DMS79 (cell line): ENCODE measurements around the gene JAZF1.

Experiments
- DNase-seq: peaks from one replicate; lab custom pipeline; 2025; lab: John Stamatoyannopoulos, UW

The JAZF1 gene

DNA sequence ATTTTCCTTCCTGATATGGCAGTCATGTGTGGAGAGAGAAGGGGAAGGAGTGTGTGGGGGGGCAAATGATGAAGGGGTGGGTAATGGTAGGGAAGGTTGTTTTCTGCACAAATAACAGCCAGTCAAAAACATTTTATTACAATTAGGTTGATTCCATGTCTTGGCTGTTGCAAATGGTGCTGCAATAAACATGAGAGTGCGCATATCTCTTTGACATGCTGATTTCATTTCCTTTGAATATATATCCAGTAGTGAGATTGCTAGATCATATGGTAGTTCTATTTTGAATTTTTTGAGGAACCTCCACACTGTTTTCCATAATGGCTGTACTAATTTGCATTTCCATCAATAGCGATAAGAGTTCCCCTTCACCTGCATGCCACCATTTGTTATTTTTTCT lies 10.6 kb upstream of the JAZF1 start:
- DNase-seq, result no peak

DNA sequence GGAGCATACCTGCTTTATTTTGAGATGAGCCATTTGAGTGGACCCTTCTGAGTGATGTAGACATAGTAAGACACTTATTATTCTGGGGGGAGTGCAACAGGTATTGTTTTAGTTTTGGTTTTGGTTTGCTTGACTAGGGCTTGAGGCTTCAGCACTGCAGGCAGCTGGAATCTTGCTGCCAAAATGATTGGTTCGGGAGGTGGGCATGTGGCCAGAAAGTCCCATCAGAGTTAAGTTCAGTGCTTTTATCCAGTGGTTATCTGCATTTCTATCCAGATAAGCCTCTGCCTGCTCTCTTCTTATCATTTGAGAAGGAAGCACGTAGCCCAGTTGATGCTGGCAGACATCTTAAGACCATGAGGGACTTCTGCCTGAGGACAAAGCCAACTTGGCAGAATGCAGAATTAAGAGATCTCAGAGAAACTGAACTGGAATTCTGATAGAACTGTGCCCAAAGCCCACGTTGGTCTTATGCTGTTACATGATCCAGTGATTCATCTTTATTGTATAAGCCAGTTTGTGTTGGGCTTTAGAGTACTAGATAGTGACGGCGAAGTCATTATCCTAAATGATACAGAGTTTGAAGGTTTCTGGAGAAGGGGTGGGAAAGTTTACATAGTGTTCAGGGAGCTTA lies 9.6 kb upstream of the JAZF1 start:
- no peak for DNase-seq

DNA sequence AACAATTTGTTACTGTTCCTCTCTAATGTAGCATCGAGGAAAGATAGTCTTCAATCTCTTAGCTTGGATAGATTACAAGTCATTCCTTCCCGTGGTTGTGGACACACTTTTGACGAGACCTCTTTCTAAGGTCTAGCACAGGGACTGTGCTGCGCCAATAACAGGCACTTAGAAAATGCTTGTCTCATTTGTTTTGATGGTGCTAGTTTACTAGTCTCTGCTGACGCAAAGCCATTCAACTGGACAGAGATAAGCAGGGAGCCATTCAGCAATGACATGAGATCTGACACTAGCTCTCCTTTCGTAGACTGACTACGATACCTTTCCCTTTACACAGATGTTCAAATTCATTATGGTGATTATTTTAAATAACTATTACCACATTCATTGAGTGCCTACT lies 6.4 kb upstream of the JAZF1 start:
- DNase-seq, result no peak

DNA sequence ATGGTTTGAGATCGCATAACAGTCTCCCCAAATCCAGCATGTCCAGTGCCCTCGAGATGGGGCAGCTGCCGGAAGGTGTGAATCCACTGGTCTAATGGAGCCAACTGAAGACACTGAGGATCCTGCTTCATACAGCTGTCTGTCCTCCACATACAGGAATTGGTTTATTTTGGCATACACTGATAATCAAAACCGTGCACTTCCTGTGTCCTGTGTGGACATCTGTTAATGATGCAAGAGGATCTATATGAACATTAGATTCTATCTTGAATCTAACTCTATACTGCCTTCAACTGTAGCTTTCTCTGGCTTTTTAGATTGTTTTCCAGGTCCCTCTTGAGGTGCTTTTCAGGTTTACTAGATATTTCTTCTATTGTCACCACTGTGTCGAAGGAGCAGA lies 3.0 kb upstream of the JAZF1 start:
- DNase-seq, result no peak

DNA sequence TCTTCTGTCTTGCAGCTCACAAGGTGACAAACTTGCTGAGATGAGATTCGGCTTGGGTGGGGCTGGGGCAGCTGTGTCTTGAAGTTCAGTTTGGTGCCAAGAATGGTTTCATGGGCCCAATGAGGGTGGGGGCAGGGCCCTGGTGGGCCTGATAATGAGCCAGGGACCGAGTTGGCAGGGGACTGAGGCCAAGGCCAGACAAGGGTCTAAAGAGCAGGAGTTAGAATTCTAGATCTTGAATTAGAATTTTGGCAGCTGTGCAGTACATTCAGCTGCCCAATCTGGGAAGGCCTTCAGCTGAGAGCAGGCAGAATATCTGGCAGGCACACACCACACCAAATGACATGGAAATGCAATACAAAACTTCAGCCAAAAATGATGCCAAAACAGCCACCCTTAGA lies 1.5 kb upstream of the JAZF1 start:
- DNase-seq, result no peak

DNA sequence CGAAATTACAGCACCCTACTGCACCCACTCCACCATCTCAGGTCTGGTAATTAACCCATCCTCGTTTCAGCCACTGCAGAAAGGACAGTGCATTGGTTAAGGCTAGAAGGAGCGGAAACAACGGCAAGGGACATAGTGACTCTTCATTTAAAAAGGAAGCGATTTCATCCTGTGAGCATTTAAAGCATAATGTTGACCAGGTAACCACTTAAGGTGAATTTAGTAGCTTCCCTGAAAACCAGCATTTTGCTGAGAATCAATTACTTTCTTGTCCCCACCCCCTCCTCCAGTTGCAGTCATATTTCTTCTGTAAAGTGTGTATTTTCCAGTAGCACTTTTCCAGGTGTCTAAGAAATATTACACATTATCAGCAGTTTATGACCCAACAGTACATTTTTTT lies 821 bp upstream of the JAZF1 start:
- no peak for DNase-seq

DNA sequence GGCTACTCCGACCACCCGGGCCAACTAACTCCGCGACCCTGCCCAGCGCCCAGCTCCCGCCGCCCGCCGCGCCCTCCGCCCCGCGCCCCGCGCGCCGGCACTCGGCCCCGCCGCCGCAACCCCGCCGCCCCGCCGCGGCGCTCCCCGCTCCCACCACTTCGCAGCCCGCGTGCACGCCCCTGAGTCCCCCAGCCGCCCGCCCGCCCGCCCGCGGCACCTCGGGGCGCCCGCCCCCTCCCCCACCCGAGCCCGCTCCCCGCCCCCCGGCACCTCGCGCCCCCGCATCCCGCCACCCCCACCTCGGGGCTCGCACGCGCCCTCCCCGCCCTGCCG lies 598 bp downstream of the JAZF1 start:
- no peak for DNase-seq

DNA sequence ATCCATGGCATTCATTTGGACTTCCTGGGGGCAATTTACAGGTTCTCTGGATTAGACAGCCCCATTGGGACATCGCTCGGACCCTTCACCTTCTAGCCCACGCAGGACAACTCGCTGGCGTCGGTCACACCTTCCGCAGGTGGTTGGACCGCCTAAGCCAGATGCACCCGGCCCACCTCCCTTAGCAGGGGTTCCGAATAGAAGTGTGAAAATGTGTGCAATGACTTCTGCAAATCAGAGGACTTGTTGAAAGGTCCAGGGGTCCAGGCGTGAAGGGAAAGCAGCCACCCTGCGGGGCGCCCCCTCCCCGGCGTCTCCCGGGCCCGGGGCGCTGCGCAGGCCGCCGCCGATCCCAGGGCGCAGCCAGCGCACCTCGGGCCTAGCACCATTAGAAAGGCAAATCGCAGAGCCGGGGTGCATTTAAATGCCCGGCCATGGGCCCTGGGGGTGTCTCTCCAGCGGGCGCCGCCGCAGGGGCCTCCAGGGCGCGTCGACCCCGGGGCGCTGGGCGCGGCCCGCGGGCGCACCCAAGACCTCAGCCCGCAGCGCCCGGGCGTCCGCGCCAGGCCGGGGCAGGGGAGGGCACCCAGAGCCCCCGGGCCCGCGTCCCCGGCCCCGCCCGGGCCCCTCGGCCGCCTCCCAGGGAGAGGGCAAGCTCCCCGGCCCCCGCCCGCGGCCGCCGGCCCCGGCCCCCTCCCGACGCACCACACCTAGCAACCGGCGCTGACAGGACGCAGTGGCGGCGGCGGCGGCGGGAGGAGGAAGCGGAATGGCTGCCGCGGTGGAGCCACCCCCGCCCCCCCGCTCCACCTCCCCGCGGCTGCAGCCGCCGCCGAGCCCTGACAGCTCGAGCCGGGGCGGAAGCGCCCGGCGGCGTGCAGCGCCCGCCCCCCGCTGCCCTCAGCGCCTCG lies 1.2 kb downstream of the JAZF1 start:
- no peak for DNase-seq

DNA sequence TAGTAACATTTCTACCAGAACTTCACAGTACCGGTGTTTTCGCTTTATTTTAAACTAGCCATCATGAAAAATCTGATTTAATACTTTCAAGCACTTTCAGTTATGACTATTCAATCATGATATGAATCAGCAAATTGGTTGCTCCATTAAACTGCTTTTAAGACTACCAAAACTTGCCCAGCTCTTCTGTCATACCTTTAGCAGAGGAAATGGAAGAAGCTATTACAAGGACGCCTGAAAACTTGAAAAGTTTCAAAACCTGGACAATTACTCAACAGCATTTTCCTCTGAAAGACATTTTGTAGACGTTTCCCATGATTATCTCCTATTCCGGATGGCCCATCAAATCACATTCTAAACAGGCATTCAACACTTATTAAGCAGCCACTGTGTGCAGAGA lies 2.0 kb downstream of the JAZF1 start:
- no peak for DNase-seq

DNA sequence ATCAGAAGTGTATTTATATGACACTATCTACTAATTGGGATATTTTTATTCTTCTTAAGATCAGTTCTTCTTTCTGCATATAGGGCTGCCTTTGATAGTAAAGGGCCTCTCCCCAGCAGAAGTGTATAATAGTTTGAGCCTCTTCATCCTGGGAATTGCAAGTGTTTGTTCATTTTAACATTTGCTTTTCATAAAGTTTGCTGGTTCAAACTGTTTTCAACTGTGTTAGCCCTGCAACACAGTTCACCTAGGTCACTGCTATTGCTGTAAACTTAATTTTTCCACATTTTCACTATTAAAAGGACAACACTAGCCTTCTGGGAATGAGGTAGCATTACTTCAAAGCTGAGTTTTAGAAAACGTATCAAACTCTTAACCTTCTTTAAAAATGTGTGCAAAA lies 2.8 kb downstream of the JAZF1 start:
- DNase-seq, result no peak

DNA sequence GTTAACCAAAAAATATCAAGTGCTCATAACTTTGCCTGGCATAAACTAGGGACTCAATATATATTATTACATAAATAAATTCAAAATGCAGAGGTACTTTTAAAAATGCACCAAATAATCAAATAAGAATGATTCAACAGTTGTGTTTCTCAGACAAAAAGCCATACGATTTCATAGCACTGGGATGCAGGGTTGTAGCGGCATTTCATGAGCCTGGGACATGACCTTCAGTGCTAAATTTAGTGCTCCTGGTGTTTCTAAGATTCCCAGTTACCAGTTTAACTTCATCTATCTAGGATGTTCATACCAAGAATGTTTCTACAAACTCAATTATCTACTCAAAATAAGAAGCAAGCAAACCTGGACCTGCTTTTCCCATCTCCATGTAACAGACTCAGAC lies 4.0 kb downstream of the JAZF1 start:
- no peak for DNase-seq

DNA sequence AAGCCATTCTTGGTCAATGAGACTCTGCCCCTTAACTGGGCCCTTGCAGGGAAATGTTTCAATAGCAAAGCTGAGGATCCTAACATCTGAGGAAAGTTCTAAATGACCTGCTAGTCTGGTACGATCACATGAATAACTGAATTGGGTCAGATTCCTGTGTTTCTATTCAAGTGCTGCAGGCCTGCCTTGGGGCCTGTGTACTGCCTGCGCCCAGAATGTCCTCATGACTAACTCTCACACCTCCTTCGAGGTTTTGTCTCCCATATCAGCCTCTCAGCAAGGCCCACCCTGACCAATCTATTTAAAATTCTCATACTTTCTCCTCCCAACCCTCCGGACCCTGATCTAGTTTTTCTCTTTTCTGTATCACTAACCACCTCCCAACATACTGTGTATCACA lies 4.4 kb downstream of the JAZF1 start:
- no peak for DNase-seq

DNA sequence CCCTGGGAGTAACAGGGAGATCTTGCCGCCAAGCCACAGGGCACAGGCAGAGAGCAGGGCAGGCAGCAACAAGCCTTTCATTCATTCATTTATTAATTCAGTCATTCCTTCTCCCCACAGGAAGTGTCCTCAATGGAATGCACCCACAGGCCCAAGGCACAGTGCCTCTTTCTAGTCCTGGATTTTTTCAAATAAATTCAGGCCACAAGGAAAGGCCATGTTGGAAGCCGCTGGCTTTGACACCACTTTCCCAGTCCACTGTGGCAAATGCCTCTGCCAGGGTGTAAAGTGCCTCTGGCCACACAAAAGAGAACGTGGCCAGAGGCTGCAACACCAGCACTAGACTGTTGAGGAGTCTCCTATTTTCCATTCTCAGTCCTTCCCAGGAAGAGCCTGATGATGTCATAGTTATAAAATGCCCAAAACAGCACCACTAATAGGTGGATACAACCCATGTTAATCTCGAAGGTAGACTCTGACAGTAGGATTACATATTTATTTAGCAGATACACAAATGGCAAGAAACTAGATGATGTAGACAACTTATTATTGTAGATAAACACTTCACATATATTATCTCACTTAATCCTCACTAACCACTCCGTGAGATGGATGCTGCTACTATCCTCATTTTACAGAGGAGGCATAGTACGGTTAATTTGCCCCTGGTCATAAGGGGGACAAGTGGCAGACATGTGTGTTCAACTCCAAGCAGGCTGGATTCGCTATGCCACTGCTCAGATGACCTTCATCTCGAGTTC lies 5.5 kb downstream of the JAZF1 start:
- DNase-seq, result no peak

DNA sequence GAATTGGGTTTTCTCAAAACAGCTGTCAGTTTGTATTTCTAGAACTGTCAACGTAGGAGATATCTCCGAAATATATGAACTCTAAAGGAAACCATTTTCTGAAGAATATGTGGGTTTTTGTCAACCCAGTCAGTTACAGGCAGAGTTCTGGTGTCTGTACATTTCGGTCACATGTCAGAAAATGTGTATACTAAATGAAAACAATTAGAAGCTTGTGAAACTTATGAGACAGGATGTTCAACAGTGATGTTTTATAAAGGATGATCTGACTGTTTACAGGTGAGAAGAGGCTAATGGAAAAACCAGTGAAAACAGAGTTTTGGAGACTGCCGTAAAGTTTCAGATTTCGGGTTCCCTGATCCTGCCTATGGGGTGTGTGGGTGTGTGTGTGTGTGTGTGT lies 6.2 kb downstream of the JAZF1 start:
- DNase-seq, result no peak

DNA sequence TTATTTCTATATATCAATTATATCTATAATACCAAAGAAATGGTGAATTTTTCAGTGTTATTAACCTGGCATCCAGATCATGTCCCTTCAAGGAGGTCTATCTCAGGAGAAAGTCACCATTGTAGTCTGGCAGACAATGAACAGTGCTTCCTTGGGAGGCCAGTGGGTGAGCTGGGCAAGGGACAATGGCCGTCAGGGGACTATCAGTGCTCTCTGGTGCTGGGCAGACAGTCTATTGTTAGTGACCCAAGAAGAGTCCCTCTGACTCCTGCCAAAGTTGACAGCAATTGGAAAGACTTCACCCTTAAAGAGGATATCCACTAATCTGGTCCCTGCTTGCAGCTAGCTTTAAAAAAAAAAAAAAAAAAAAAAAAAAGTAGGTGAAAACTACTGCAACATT lies 7.1 kb downstream of the JAZF1 start:
- DNase-seq, result no peak

DNA sequence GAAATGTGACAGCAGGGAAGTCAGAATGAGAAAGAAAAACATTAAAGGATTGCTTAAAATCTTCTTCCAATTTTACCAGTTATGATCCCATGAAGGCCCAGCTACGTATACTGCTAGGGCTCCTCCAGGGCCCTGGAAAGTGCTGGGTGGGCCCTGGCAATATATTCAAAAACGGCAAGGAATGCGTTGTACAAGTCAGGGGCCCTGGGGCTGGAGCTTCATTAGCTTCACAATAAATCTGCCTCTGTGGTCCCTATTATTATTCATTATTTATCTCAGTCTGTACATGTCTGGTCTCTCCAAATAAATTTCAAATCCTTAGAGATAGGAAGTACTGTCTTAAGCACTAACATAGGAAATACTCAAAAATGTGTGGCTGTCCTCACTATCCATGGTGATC lies 7.6 kb downstream of the JAZF1 start:
- DNase-seq, result no peak

DNA sequence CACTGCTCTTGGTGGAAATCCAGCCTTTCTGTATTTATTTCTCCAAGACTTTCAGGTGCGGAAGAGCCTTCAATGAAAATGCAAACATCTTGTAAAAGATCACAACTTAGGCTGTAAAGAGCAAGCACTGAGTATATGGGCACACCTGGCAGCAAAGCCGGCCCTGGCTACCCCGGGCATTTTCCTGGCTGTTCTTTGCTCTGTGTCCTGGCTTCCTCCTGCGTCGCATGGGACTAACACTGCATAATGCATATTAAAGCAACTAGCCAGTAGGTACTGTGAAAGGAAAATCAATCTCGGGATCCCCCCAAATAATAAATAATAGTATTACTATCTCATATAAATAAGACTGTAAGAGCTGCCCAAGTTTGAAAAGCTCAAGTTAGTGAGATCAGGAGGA lies 9.9 kb downstream of the JAZF1 start:
- no peak for DNase-seq

DNA sequence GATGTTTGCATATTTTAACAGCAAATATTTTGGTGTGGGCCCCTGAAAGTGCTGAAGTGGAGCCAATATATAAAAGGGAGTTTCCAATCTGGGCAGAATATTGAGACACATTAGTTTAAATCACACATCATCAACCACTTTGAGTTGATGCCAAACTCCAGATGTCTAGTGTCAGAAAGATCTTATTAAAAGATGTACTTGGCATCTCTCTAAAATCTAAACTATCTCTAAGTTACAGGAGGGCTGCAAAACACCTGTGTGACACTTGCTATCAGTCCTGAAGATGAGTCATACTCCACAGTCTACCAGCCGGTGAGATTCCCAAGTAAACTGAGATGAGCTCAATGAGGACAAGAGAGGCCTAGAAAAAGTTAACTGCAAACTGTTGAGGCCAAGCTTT lies 11.4 kb downstream of the JAZF1 start:
- no peak for DNase-seq

DNA sequence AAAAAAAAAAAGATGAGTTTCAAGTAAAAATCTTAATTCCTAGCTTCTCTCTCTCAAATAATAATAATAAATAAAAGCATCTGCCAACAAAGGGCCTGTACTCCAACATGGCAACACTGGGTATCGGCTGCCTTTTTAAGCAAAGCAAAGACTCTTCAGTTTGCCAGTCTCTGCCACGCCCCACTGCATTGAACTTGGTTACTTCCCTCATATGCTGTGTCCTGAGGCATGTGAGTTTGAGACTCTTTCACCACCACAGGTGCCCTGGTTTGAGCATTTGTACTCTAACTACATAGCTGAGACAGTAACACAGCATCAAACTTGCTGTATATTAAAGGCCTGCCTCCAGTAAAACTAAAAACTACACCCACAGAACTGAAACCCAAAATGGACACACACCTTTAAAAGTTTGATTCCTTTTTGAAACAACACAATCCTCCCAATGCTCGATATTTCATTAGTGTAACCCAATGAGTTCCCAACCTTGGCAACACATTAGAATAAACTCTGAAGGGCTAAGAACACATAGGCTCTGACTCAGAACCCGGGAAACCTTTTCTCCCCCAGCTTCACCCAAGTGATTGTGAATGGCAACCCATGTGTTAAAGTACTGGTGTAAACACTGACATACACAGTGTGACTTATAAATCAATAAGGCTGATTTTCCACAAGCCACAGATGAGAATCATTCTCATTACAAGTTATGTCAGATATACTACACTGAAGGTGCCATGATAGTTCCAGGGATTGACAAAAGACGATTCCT lies 12.0 kb downstream of the JAZF1 start:
- DNase-seq, result no peak

DNA sequence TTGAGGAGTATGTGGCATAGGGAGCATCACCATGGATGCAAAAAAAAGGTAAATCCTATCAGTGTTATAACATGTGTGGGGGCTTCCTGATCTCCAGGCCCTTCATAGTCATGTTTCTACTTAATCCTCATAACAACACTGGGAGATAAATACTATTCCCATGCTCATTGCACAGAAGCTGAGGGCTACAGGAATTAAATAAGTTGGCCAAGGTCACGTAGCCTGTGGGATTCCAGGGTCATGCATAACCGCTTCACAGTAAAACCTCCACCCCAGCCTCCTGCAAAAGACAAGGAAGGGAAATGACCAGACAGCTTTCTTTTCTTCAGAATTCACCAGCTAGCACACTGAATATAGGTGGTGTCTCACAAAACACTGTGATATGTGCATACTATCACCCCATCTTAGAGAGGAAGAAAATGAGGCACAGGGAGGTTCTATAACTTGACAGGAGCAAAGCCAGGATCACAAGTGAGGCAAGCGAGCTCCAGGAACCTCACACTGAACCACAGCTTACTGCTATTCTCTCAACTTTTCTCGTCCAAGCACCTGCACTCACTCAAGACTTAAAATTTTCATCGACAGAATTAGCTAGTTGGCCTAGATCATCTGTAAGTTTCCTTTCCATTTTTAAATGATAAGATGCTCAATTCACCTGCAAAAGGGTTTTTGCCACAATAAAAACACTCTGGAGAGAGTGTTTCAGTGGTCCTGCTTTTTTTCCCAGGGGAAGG lies 13.4 kb downstream of the JAZF1 start:
- no peak for DNase-seq
